Skeletal muscle satellite cell (primary cell): ENCODE results near the gene CCDC188.
"Not testable (repeated sequence)": the region's sequence is repeated elsewhere in the genome, so short reads cannot be mapped to it uniquely, and the experiment has no call there.

Experiments
- H3K27me3 ChIP-seq: 2 replicates; pipeline ENCODE4 v1.7.0; 2013; ENCODE audit warnings: low read length; ENCODE audit not compliant: control insufficient read depth, insufficient read depth
- H3K36me3 ChIP-seq: 2 replicates; pipeline ENCODE4 v1.7.0; 2013; ENCODE audit warnings: mild to moderate bottlenecking, control low read depth, low read length; ENCODE audit not compliant: insufficient read depth
- H3K4me1 ChIP-seq: 2 replicates; pipeline ENCODE4 v1.7.0; 2013; ENCODE audit warnings: low read length; ENCODE audit not compliant: control insufficient read depth, insufficient read depth
- H3K4me2 ChIP-seq: 2 replicates; pipeline ENCODE4 v1.7.0; 2013; ENCODE audit warnings: mild to moderate bottlenecking, low read length
- H3K4me3 ChIP-seq: 2 replicates; pipeline ENCODE4 v1.7.0; 2013; ENCODE audit warnings: low read length
- H3K9ac ChIP-seq: 2 replicates; pipeline ENCODE4 v1.7.0; 2013; ENCODE audit warnings: mild to moderate bottlenecking, low read depth, low read length, moderate library complexity
- H3K9me3 ChIP-seq: replicated peaks from 2 replicates; pipeline ENCODE4 v1.7.0; 2013; ENCODE audit warnings: mild to moderate bottlenecking, control low read depth, low read length

The CCDC188 gene

GRCh38 chr22:20165421-20165820 lies 14.6 kb upstream of the CCDC188 start:
- no peaks in the 10 kb centered on the region for H3K9me3 ChIP-seq
- no peaks in the 10 kb centered on the region for H3K4me1 ChIP-seq
- H3K36me3 ChIP-seq, result no peaks in the 10 kb centered on the region
- H3K4me2 ChIP-seq, result no peak overlapping the region
- H3K27me3 ChIP-seq, result peaks cover 3% of the 10 kb centered on the region
- no peak overlapping the region for H3K4me3 ChIP-seq
- no peak overlapping the region for H3K9ac ChIP-seq

DNA sequence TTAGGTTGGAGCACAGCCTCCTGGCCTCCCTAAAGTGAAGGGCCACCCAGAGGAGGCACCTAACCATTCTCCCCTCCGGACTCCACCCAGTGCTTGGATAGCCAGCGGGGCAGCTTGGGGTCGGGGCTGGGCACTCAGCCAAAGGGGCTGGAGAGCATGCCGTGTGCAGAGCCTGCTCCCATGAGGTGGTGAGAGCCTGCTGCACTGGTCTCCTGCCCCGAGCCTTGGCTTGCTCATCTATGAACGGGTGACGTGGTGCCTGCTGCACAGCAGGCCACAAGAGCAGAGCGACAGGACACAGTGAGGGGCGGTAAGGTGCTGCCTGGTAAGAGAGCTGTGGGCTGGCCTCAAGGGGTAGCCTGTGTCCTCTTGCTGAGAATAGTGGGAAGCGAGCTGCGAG lies 14.0 kb upstream of the CCDC188 start:
- no peaks in the 10 kb centered on the region for H3K4me1 ChIP-seq

GRCh38 chr22:20160041-20160440 lies 9.2 kb upstream of the CCDC188 start:
- Histone ChIP-seq H3K27me3 (peaks cover 5% of the 10 kb centered on the region), H3K36me3 (no peaks in the 10 kb centered on the region), H3K4me1 (no peaks in the 10 kb centered on the region), H3K4me2 (no peak overlapping the region), H3K9ac (no peak overlapping the region), H3K4me3 (no peak overlapping the region), H3K9me3 (no peaks in the 10 kb centered on the region)

More for the DNA sequence above, 14.0 kb upstream of the CCDC188 start:
- Histone ChIP-seq H3K4me3 (no peak overlapping the region), H3K9me3 (no peaks in the 10 kb centered on the region), H3K27me3 (peaks cover 5% of the 10 kb centered on the region), H3K4me2 (no peak overlapping the region), H3K9ac (no peak overlapping the region), H3K36me3 (no peaks in the 10 kb centered on the region)

DNA sequence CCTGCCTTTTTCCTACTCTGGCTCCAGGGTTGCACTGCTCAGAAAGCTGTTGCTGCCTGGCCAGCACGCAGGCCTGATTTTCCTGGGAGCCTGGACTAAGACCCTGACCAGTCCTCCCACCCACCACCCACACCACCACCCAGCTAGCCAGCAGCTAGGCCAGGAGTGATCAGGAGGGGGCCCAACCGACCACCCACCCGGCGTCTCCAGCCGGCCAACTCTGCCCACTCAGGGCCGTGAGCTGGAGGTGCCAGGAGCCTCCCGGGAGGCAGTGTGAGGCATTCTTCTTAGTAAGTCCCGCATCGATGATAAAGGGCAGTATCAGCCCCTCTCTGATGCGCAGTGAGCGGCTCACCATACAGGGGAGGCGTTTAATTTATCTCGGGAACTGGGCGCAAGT lies 8.7 kb upstream of the CCDC188 start:
- H3K9ac ChIP-seq, H3K4me1 ChIP-seq, H3K36me3 ChIP-seq, H3K9me3 ChIP-seq, H3K27me3 ChIP-seq, H3K4me2 ChIP-seq, H3K4me3 ChIP-seq: not testable (repeated sequence)

DNA sequence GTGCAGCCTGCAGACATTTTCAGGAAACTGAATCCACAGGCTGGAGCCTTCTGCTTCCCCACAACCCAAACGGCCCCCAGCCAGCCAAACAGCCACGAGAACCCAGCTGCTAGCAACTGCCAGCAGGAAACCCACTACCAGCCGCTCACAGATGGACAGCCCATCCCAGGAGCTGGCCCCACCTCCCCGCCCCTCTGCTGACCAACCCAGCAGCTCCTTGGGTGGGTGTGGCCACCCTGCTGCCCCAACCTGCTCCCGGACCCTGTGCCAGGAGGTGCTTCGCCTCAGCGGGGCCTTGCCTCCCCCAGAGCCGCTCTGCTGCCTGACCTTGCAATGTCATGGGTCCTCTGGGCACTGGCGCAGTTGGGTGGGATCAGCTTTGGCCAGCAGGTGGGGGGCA lies 8.2 kb upstream of the CCDC188 start:
- Histone ChIP-seq H3K27me3 (peaks cover 5% of the 10 kb centered on the region), H3K9ac (no peak overlapping the region), H3K4me3 (no peak overlapping the region)

DNA sequence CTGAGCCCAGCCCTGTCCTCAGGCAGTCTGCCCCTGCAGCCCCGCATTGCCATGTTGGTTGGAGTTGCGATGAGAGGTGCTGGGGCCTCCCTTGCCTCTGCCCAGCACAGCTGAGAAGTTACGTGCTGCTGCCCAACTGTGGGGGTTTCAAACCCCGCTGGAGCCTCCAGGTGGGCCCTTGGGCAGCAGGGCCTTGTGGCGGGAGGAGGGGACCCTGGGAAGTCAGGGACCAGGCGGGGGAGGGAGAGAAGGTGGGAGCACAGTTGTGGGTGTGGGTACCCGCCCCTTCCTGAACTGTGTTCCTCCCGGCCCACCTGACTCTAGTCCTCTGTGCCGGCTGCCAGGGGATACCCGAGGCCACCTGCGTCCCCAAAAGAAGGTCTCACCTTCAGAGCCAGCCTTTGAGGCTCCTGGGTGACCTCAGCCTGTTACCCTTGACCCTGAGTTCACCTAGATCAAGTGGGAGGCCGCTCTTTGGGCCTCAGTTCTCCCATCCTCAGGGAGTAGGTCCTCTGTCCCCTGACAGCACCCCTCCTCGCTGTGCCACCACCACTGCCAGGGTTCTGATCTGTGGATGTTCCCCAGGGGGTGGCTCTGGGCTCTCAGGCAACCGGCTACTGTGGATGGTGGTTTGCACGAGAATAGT lies 7.7 kb upstream of the CCDC188 start:
- Histone ChIP-seq H3K4me3 (no peak overlapping the region), H3K9me3 (no peaks in the 10 kb centered on the region), H3K36me3 (no peaks in the 10 kb centered on the region), H3K4me2 (no peak overlapping the region), H3K27me3 (peaks cover 5% of the 10 kb centered on the region), H3K9ac (no peak overlapping the region), H3K4me1 (no peaks in the 10 kb centered on the region)

More for the DNA sequence above, 8.2 kb upstream of the CCDC188 start:
- no peaks in the 10 kb centered on the region for H3K9me3 ChIP-seq
- H3K4me2 ChIP-seq, result no peak overlapping the region
- no peaks in the 10 kb centered on the region for H3K4me1 ChIP-seq
- no peaks in the 10 kb centered on the region for H3K36me3 ChIP-seq

- no peak overlapping the region for H3K9ac ChIP-seq
- H3K4me1 ChIP-seq, result no peaks in the 10 kb centered on the region
- H3K27me3 ChIP-seq, result peaks cover 5% of the 10 kb centered on the region
- H3K4me2 ChIP-seq, result no peak overlapping the region
- H3K9me3 ChIP-seq, result no peaks in the 10 kb centered on the region
- no peak overlapping the region for H3K4me3 ChIP-seq
- no peaks in the 10 kb centered on the region for H3K36me3 ChIP-seq
Observed at GRCh38 chr22:20157430-20158183, 6.8 kb upstream of the CCDC188 start.

GRCh38 chr22:20156611-20157429 lies 6.0 kb upstream of the CCDC188 start:
- H3K4me1 ChIP-seq, result no peaks in the 10 kb centered on the region
- peaks cover 5% of the 10 kb centered on the region for H3K27me3 ChIP-seq
- no peak overlapping the region for H3K4me3 ChIP-seq
- no peaks in the 10 kb centered on the region for H3K36me3 ChIP-seq
- H3K9me3 ChIP-seq, result no peaks in the 10 kb centered on the region
- no peak overlapping the region for H3K9ac ChIP-seq
- no peak overlapping the region for H3K4me2 ChIP-seq

DNA sequence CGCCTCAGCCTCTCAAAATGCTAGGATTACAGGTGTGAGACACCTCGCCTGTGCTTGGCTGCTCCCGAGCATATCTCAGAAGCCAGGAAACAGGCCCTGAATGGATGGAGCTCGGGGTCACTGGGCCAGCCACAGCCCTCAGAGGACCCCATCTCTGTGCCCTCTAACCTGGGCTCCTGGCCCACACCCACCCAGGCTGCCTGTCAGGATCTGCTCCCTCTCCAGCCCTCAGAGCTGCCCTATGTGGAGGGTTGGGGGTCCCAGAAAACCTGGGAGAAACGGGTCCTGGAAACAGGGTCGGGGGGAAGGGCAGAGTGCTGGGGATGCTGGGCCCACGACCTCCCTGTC lies 5.2 kb upstream of the CCDC188 start:
- H3K9ac ChIP-seq, result no peak overlapping the region
- H3K9me3 ChIP-seq, result no peaks in the 10 kb centered on the region
- no peaks in the 10 kb centered on the region for H3K4me1 ChIP-seq
- H3K27me3 ChIP-seq, result peaks cover 5% of the 10 kb centered on the region
- no peak overlapping the region for H3K4me3 ChIP-seq
- no peak overlapping the region for H3K4me2 ChIP-seq
- no peaks in the 10 kb centered on the region for H3K36me3 ChIP-seq

DNA sequence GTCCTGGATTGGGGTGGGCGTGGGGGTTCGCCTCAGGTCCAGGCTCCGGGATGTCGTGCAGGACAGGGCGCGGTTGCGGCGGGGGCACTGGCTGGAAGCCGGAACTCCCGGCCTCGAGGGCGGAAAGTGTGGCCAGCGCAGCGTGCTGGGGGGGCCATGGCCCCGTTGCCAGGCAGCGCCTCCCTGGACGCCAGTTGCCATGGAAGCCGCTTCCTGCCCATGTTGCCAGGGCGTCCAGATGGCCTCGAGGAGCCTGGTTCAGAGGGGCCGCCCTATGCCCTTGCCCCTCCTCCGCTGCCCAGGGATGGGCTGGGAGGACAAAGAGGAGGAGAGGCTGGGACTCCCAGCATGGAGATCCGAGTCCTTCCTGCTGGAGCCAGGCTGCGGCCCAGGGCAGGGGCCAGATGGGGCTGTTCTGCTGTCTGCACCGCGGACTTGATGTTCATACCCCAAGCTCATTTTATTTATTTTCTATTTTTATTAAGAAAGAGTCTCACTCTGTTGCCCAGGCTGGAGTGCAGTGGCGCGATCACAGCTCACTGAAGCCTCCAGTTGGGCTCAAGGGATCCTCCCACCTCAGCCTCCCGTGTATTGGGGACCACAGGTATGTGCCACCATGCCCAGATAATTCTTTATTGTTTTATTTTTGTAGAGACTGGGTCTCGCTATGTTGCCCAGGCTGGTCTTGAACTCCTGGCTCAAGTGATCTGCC lies 4.6 kb upstream of the CCDC188 start:
- Histone ChIP-seq H3K27me3 (peaks cover 5% of the 10 kb centered on the region), H3K4me3 (peak overlapping the region; percentile 52), H3K4me2 (peak overlapping the region; percentile 71), H3K4me1 (no peaks in the 10 kb centered on the region), H3K9ac (no peak overlapping the region), H3K36me3 (no peaks in the 10 kb centered on the region), H3K9me3 (no peaks in the 10 kb centered on the region)

DNA sequence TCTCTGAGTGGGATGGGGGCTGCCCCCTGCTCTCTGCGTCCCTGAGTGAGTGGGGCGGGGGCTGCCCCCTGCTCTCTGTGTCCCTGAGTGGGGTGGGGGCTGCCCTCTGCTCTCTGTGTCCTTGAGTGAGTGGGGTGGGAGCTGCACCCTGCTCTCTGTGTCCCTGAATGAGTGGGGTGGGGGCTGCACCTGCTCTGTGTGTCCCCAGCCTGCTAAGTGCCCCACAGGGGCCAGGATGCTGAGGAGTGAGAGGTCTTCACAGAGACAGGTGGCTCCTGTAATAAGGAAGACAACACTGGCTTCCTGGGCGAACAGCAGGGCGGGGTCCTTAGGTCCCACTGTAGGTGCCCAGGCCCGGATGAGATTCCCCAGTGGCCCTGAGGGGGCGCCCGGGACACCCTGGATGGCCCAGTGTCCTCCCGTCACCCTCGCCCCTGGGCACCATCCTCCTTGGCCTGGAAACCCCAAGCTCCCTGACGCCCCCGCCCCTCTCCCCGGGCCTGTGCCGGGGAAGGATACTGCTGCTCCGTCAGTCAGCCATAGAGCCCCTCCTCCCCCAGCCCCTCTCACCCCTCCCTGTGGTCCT lies 3.8 kb upstream of the CCDC188 start:
- Histone ChIP-seq H3K9me3 (no peaks in the 10 kb centered on the region), H3K4me3 (peak overlapping the region; percentile 52), H3K27me3 (no peaks in the 10 kb centered on the region), H3K9ac (no peak overlapping the region), H3K4me1 (no peaks in the 10 kb centered on the region), H3K36me3 (no peaks in the 10 kb centered on the region), H3K4me2 (peak overlapping the region; percentile 71)
